Measurements from ENCODE around the gene HADHA. TPM values are rescaled to one million over a fixed set of nuclear protein-coding genes. Genes with fewer than 3 reads are reported as not detected.

Gene HADHA
- total RNA-seq, 1 donor, result 135 TPM

GRCh38 chr2:26246818-26247217 is 2.4 kb upstream of the HADHA start:
- DNase-seq (ENCODE audit: low read depth), result peak; percentile 52
- TF ChIP-seq, protein P1, sequence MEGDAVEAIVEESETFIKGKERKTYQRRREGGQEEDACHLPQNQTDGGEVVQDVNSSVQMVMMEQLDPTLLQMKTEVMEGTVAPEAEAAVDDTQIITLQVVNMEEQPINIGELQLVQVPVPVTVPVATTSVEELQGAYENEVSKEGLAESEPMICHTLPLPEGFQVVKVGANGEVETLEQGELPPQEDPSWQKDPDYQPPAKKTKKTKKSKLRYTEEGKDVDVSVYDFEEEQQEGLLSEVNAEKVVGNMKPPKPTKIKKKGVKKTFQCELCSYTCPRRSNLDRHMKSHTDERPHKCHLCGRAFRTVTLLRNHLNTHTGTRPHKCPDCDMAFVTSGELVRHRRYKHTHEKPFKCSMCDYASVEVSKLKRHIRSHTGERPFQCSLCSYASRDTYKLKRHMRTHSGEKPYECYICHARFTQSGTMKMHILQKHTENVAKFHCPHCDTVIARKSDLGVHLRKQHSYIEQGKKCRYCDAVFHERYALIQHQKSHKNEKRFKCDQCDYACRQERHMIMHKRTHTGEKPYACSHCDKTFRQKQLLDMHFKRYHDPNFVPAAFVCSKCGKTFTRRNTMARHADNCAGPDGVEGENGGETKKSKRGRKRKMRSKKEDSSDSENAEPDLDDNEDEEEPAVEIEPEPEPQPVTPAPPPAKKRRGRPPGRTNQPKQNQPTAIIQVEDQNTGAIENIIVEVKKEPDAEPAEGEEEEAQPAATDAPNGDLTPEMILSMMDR (IDR thresholded peaks at IDR 0.05; ENCODE audit: insufficient read depth, low read length), result no peak
- H3K4me3 ChIP-seq (ENCODE audit: low read depth, low read length), result peak overlapping the region; percentile 29

- TF ChIP-seq, protein P1 (IDR thresholded peaks at IDR 0.05; ENCODE audit: insufficient read depth, low read length), result no peak
- H3K4me3 ChIP-seq (ENCODE audit: low read depth, low read length), result peak overlapping the region; percentile 99
- peak; percentile 15 for DNase-seq (ENCODE audit: low read depth)
Measured at GRCh38 chr2:26245810-26246209, 1.4 kb upstream of the HADHA start.

DNA sequence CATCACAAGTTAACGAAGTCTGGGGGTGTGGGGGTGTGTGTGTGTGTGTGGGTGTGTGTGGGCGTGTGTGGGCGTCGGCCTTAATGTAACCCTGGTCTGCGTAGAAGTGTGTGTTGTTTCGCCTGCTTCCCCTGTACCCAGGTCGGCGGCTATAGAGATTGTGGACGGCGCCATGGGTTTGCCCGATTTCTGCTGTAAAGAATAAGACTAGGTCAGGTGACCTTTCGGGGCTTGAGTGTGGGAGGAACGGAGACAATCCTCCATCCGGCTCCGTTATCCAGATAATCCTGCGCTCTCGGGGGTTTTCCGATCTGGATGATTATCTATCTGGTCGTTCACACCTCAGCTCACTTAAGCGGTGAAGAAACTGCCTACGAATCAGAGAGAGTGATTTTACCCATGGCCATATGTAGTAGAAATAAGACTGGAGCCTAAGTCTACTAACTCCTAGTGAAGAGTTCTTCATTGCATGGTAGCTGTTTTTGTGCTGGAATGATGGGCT is 850 bp upstream of the HADHA start:
- no peak for DNase-seq (ENCODE audit: low read depth)
- TF ChIP-seq, protein P1 (IDR thresholded peaks at IDR 0.05; ENCODE audit: insufficient read depth, low read length), result no peak
- peak overlapping the region; percentile 99 for H3K4me3 ChIP-seq (ENCODE audit: low read depth, low read length)

GRCh38 chr2:26243470-26244308 is 743 bp downstream of the HADHA start:
- TF ChIP-seq, protein P1 (IDR thresholded peaks at IDR 0.05; ENCODE audit: insufficient read depth, low read length), result no peak
- DNase-seq (ENCODE audit: low read depth), result peak; percentile 50
- peak overlapping the region; percentile 99 for H3K4me3 ChIP-seq (ENCODE audit: low read depth, low read length)

GRCh38 chr2:26241928-26242436 is 2.5 kb downstream of the HADHA start:
- TF ChIP-seq, protein P1 (IDR thresholded peaks at IDR 0.05; ENCODE audit: insufficient read depth, low read length), result no peak
- no peak for DNase-seq (ENCODE audit: low read depth)
- no peak overlapping the region for H3K4me3 ChIP-seq (ENCODE audit: low read depth, low read length)

GRCh38 chr2:26238311-26238958 is 6.0 kb downstream of the HADHA start:
- TF ChIP-seq, protein P1 (IDR thresholded peaks at IDR 0.05; ENCODE audit: insufficient read depth, low read length), result no peak
- no peak overlapping the region for H3K4me3 ChIP-seq (ENCODE audit: low read depth, low read length)
- DNase-seq (ENCODE audit: low read depth), result peak; percentile 15

Measured in fibroblast of the aortic adventitia (primary cell).